Activated CD4-positive, alpha-beta T cell treated with anti-CD3 and anti-CD28 coated beads, Interleukin-2, amount 50 U/mL, for 24 hours (primary cell): ENCODE measurements around the gene LIMCH1.
"Not testable (repeated sequence)": the region's sequence is repeated elsewhere in the genome, so short reads cannot be mapped to it uniquely, and the experiment has no call there.

ENCODE experiments used
- DNase-seq, 2 donors: peaks; one replicate each; pipeline ENCODE4 v3.0.0-alpha.2; 2020; ENCODE audit warnings: low read depth in 1 of 2, low spot score in 1 of 2

Gene LIMCH1

GRCh38 chr4:41642746-41643145 lies 104.8 kb downstream of the LIMCH1 start:
- DNase-seq: not testable (repeated sequence)

DNA sequence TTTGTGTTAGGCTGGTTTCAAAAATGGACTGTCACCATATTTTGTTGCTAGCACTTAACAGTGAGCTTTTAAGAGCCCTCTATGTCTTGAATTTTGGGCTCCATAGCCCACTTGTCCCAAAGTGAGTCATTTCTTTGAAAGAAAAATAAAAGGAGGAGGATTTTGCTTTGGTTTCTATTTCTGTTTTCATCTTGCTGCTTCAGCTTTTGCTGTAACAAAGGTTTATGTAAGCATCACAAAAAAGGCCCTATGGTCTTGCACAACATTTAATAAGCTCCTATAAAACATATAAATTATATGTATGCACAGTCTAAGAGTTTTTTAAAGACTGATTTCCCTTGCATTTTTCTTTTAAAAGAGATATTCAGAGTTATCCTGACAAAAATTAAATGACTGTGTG lies 105.4 kb downstream of the LIMCH1 start:
- DNase-seq: no peak

DNA sequence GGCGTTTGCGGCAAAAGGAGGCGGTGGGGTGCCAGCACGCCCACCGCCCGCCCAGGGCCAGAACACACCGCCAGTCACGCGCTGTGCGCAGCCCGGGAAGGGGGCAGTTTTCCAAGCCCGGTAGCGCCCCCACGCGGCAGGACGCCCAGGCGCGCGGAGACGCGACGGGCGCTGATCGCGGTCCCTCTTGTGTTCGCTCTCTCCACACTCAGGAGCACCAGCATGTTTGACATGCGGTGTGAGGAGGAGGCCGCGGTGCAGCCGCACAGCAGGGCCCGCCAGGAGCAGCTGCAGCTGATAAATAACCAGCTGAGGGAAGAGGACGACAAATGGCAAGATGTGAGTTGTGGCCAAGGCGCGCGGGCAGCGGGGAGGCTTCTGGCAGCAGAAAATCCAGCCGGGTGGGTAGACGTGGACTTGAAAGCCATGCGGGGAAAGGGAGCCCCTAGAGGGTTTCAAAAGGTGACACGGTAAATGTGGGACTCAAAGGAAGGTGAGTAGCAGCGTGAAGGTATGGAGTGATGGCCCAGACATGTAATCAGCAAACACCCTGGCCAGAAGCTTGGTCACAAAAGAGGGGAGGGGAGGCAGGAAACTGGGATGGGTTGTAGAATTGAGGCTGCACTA lies 106.4 kb downstream of the LIMCH1 start:
- no peak for DNase-seq

DNA sequence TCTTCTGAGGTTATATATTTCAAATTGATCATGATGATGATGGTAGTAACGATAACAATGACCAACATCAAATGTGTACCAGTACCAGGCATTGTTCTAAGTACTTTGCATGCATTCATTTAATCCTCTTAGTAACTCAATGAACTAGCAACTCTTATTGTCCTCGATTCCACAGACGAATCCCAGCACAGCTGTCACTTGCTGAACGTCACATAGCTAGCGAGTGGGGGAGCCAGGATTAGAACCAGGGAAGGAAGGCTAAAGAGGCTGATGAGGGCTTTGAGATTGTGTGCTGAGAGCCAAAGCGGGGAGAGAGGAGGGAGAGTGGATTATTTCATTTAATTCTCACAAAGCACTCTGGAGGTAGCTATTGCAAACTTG lies 106.9 kb downstream of the LIMCH1 start:
- DNase-seq: no peak

DNA sequence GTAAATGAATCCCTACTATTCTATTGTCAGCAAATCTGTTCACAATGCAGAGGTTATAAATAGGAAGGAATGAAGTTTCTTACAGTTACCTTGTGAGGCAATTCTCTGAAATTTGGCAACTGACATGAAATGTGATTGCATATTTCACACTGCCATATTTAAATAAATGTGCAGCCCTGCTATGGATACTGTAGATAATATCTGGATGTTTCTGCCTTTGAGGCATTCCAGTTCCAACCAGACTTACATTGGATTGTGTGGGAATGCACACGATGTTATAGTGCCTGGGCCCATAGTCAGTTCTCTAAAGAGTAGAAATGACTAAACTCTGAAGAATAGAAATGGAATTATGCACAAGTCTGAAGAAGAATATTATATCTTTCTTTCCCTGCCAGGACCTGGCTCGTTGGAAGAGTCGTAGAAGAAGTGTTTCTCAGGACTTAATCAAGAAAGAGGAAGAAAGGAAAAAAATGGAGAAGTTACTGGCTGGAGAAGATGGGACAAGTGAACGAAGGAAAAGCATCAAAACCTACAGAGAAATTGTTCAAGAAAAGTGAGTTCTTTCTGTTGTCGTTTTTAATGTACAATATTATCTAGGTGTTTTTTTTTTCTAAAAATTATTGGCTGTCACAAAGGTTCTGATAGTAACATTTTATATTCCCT lies 107.9 kb downstream of the LIMCH1 start:
- DNase-seq: no peak

DNA sequence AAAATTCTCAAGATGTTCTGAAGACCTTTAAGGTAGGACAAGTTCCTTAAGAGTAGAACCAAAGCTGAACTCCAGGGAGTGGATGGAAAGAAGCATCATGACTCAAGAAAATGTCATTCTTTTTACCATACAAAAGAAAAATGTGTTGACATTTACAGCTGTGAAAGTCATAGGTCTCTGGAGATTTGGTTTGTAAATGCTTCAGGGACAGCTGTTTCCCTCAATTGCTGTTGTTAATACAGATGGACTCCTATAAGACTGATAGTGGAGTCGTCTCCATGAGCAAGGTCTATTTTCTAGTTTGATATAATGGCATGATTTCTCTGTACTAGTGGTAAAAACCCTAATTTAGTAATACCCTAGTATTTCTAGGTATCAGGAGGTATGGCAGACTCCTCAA lies 108.9 kb downstream of the LIMCH1 start:
- no peak for DNase-seq

DNA sequence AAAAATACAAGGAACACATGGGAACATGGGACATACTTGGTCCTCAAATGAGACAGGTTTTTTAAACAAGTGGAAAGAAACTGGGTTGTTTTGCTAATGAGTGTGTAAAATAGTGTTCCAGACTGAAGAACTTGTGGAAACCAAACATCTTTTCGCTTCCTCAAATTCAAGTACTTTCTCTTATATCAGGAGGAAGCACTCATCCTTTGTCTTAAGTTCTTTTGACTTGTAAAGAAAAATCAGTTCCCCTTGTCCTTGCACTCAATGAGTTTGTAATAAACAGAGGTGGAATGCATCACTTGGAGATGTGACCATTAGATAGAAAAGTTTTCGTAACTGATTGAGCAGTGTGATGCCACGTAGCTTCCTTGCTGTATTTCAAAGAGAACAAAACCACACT lies 109.4 kb downstream of the LIMCH1 start:
- DNase-seq: no peak

DNA sequence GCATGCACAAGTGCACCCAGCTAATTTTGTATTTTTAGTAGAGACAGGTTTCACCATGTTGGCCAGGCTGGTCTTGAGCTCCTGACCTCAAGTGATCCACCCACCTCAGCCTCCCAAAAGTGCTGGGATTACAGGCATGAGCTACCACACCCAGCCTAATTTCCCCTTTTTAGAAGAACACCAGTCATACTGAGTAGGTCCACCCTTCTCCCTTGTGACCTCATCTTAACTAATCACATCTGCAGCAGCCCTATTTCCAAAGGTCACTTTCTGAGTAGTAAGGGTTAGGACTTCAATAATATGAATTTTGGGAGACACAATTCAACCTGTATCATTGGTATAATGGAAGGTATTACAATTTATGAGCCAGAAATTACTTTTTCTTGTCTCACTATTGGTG lies 113.2 kb downstream of the LIMCH1 start:
- DNase-seq: not testable (repeated sequence)

DNA sequence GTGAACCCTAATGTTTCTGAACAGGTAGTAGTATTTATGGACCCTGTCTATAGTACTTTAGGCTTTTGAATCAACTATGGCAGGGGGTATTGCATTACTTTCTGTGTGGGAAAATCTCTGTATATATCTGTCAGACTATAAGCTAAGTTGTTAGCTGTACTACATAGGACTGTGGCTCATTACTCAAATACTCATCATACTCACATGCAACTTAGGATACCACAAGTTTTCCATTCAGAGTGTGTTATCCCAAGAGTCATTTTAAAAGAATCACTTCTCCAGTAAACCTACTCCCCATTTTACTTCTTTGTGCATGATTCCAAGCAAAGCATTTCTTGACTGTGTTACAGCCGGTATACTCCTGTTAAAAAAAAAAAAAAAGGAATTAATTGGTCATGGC lies 115.0 kb downstream of the LIMCH1 start:
- DNase-seq: no peak

DNA sequence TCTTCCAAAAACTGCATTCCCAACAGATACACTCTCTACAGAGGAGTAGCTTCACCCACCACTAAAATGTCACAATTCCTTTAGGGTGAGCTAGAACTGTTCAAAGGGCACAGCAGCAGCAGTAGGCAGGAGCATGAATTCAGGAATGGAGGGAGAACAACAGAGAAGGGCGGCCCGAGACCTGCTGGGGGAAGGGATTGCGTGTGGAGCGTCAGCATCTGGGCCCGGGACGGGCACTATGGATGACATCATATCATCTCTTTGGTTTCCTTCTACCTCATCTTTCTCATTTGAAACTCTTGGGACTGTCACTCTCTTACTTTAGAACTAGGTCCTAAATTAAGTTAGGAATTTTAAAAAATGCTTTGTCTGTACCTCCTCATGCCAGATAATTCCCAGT lies 115.6 kb downstream of the LIMCH1 start:
- no peak for DNase-seq

DNA sequence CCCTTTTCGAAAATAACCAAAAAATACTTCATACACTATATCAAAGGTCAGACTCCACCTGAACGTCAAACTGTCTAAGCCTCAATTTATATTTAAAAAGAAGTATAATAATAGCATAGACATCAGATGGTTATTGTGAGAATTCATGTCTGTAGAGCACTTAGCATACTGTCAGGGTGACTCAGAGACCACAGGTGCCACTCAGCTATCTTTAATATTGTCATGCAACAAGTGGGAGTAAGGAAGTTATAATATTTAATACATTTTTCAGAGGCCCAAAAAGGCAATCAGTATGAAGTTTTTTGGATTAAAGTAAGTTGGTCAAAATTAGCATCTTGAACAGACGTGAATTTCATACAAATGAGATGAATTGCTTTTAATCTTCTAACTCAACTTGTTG lies 117.2 kb downstream of the LIMCH1 start:
- DNase-seq: no peak

DNA sequence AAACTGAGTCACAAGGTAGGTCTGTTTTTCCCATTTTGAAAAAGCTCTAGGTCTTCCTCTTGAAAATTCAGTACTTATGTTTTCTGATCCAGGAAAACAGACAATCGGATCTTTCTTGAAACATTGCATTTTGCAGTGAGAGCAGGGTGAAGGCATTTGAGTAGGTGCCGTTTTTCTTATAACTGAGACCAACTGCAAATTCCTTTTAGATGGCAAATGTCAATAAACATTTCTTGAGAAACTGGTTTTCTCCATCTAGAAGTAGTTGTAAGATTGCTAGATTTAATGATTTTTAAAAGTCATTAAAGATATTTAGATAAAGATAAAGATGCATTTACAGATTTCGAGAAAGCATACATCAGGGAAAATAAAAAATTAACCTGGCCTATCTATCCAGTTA lies 118.1 kb downstream of the LIMCH1 start:
- DNase-seq: no peak

- DNase-seq: no peak
These were observed 118.9 kb downstream of the LIMCH1 start for GRCh38 chr4:41656572-41657520.

DNA sequence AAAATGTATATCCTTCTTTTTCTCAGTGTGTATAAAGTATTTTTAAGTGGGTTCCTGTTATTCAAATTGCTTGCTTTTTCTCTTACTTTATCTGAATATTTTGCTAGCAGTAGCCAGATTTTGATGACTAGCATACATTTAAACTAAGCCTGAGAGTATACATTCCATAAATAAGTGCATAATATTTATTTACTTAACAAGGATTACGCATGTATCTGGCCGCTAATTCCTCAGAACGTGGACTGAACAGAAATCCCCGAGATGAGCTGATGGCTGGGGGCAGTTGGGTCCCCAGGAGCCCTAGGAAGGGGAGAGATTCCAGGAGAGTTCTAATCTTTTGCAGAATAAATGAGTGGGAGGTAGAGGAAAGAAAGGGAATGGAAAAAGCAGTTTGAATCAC lies 119.6 kb downstream of the LIMCH1 start:
- DNase-seq: no peak

- DNase-seq: no peak
These were observed 120.2 kb downstream of the LIMCH1 start for GRCh38 chr4:41658163-41658562.

GRCh38 chr4:41660352-41660751 lies 122.4 kb downstream of the LIMCH1 start:
- no peak for DNase-seq

DNA sequence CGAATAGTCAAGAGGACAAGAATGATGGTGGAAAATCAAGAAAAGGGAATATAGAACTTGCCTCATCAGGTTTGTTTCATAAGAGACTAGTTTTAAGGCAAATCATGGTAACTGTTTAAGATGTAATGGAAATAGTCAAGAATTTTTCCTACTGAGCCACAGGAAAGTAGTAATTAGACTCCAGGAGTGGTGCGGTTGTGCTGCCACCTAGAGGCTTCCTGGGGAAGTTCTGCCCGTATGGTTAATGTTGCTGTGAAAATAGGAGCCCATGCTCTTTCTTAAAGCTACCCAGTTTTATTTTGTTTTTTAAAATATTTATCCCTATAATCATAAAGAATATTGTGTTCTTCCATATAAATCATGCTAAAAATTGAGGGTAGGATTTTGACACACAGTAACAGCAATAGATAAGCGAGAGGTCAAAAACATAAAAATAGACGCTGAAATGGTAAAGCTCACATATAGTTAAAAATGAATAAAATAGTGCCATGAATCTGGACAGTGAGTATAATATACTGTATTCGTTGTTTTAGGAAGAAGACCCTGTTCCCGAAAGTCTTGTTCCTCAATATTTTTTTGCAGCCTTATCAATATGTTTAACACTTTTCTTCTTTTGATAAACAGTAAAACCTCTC lies 123.6 kb downstream of the LIMCH1 start:
- DNase-seq: peak; percentile 2 to 11

DNA sequence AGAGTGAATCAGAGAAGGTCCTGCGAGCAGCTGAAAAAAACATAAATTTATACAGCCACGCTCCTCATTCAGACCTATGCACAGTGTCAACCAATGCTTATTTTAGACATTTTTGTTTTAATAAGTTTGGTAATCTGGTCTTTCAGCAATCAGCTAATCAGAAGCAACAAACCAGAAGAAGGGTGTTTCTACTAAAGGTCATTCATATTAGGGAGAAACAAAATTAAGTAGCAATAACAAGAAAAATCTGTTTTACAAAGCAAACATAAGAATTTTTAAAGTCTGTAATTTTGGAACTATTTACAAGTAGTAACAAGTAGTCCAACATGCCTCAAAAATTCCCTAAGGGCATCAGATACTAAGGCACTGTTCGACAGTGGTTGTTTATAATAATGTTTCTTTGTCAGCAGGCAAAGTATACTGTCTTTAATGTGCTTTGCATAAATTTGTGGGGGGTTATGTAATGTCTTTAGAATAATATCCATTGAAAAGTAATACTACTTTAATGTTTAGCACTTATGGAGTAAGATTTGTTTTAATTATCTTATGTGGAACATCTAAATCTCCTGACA lies 127.8 kb downstream of the LIMCH1 start:
- DNase-seq: no peak

DNA sequence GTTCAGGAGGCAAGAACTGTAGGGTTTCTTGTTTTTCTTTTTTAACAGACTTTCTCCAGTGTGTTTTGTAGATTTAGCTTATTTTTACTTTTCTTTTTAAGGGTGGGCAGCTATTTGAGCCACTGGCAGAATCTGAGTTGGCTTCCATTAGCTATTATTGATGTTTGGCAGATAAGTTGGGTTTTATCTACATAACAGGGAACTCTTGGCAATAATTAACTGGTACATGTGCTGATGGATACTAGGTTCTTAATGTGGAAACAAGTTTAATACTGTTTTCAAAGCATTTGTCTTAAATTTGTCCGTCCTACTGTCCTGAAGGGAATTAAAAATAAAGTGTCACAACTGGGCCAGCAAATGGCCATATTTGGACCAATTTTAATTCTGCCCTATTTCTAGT lies 130.1 kb downstream of the LIMCH1 start:
- DNase-seq: no peak

- DNase-seq: no peak
These were observed 132.6 kb downstream of the LIMCH1 start for GRCh38 chr4:41670530-41670929.

GRCh38 chr4:41670982-41671381 lies 133.0 kb downstream of the LIMCH1 start:
- DNase-seq: no peak
